Measurements from ENCODE around the gene ABCA13.

GRCh38 chr7:48161407-48162125 is 9.7 kb upstream of the ABCA13 start:
- TF ChIP-seq SCRT2 (tag by site-specific recombination; IDR thresholded peaks at IDR 0.05) = no peak
- no peak for TF ChIP-seq GLI4 (tag by site-specific recombination; IDR thresholded peaks at IDR 0.05)
- no peak for TF ChIP-seq EGR2 (tag by site-specific recombination; IDR thresholded peaks at IDR 0.05; ENCODE audit: low read depth)
- no peak for TF ChIP-seq CTCF (tag by site-specific recombination; IDR thresholded peaks at IDR 0.05)
- no peak for TF ChIP-seq ZNF626 (tag by site-specific recombination; IDR thresholded peaks at IDR 0.05)
- TF ChIP-seq ZBTB8A (tag by site-specific recombination; IDR thresholded peaks at IDR 0.05) = no peak
- TF ChIP-seq REPIN1 (tag by site-specific recombination; IDR thresholded peaks at IDR 0.05; ENCODE audit: low read depth) = no peak
- no peak for TF ChIP-seq ZNF660 (tag by site-specific recombination; IDR thresholded peaks at IDR 0.05)
- no peak for TF ChIP-seq SETDB1 (IDR thresholded peaks at IDR 0.05; ENCODE audit: insufficient read length, low read length)
- no peak for TF ChIP-seq ZBTB20 (tag by site-specific recombination; IDR thresholded peaks at IDR 0.05)
